GM12878 (cell line): Measurements from ENCODE around the gene RHBDD1. TPM values are rescaled to one million over a fixed set of nuclear protein-coding genes. Genes with fewer than 3 reads are reported as not detected.

Experiments used
- BACH1 ChIP-seq: fragments of 450-650 bp; IDR thresholded peaks from 2 replicates; pipeline ENCODE4 v1.6.1; 2017; ENCODE audit warnings: mild to moderate bottlenecking, borderline replicate concordance
- BHLHE40 ChIP-seq, 2 experiments: fragments of 450-650 bp in 1 of 2; IDR thresholded peaks; 2 replicates each; pipeline ENCODE4 v1.6.1; 2011 to 2017; ENCODE audit warnings: low read depth in 2 of 2, borderline replicate concordance in 1 of 2, improper control_type of control experiment in 1 of 2, low read length in 1 of 2, mild to moderate bottlenecking in 1 of 2
- CHD1 ChIP-seq: IDR thresholded peaks from 2 replicates; pipeline ENCODE4 v1.6.1; 2012; ENCODE audit warnings: low read depth, low read length, improper control_type of control experiment
- CHD4 ChIP-seq: fragments of 200-600 bp; sonication (generic); IDR thresholded peaks from 2 replicates; pipeline ENCODE4 v1.6.1; 2016; ENCODE audit warnings: mild to moderate bottlenecking
- CREM ChIP-seq: IDR thresholded peaks from 2 replicates; pipeline ENCODE4 v1.6.1; 2014; ENCODE audit warnings: antibody characterized with exemption, low read depth
- HCFC1 ChIP-seq: fragments of 150-350 bp; IDR thresholded peaks from 2 replicates; pipeline ENCODE4 v1.6.1; 2014; ENCODE audit warnings: low read length
- HDAC6 ChIP-seq: fragments of 200-600 bp; sonication (generic); IDR thresholded peaks from one replicate; pipeline ENCODE4 v1.8.0; 2017; ENCODE audit warnings: antibody characterized with exemption; ENCODE audit not compliant: unreplicated experiment
- JUNB ChIP-seq: IDR thresholded peaks from 2 replicates; pipeline ENCODE4 v1.6.1; 2016; ENCODE audit warnings: antibody characterized with exemption, mild to moderate bottlenecking
- NBN ChIP-seq: fragments of 450-650 bp; IDR thresholded peaks from 2 replicates; pipeline ENCODE4 v1.6.1; 2016
- PML ChIP-seq: IDR thresholded peaks from 2 replicates; pipeline ENCODE4 v1.6.1; 2012; ENCODE audit warnings: low read length, inconsistent platforms
- POLR2AphosphoS5 ChIP-seq: IDR thresholded peaks from 2 replicates; pipeline ENCODE4 v1.6.1; 2011; ENCODE audit warnings: mild to moderate bottlenecking, low read length, inconsistent platforms
- RB1 ChIP-seq: fragments of 450-650 bp; formaldehyde crosslinking; IDR thresholded peaks from 2 replicates; pipeline ENCODE4 v1.6.1; 2017; ENCODE audit warnings: mild to moderate bottlenecking, borderline replicate concordance
- RCOR1 ChIP-seq: conservative IDR thresholded peaks from 2 replicates; pipeline ENCODE4 v1.6.1; 2012; ENCODE audit warnings: low read depth, low read length, improper control_type of control experiment
- RELA ChIP-seq: fragments of 450-650 bp; IDR thresholded peaks from 2 replicates; pipeline ENCODE4 v1.8.0; 2014; ENCODE audit warnings: borderline replicate concordance; ENCODE audit not compliant: partially characterized antibody
- TCF7 ChIP-seq: IDR thresholded peaks from 2 replicates; pipeline ENCODE4 v1.6.1; 2014; ENCODE audit warnings: antibody characterized with exemption, borderline replicate concordance
- YY1 ChIP-seq: IDR thresholded peaks from 2 replicates; pipeline ENCODE4 v1.6.1; 2011; ENCODE audit warnings: low read depth, mild to moderate bottlenecking, low read length
- ZNF274 ChIP-seq: IDR thresholded peaks from one replicate; pipeline ENCODE4 v1.8.0; 2011; ENCODE audit not compliant: insufficient read length, insufficient read depth
- ZSCAN29 ChIP-seq: fragments of 450-650 bp; IDR thresholded peaks from 2 replicates; pipeline ENCODE4 v1.6.1; 2017; ENCODE audit warnings: mild to moderate bottlenecking, moderate library complexity
- polyA plus RNA-seq, 11 experiments: library from polyadenylated mRNA; depleted of rRNA in 4 of 11; unstranded in 6 of 11; stranded (reverse) in 5 of 11; fragments of >200 nt; fragmentation: Nextera tagmentation in 4 of 11; fragmentation: Illumina TruSeq in 1 of 11; extraction: Ambion mirVana in 4 of 11; extraction: Trizol in 1 of 11; gene quantifications; 1 replicate in 1 of 11; 2 replicates in 10 of 11; pipeline versions ENCODE4 v1.2.1 to v1.2.3, GENCODE V29; 2011 to 2016; ENCODE audit warnings: inconsistent platforms in 2 of 11, missing spikeins in 2 of 11, low read depth in 1 of 11
- total RNA-seq, 4 experiments: library from RNA; depleted of rRNA in 3 of 4; stranded (reverse); fragments of >200 nt in 3 of 4; fragmentation: Illumina TruSeq in 1 of 4; extraction: Trizol in 1 of 4; gene quantifications; 2 replicates each; pipeline versions ENCODE4 v1.2.1 to v1.2.3, GENCODE V29; 2013 to 2021
- TF ChIP-seq, protein P1 (sequence below): IDR thresholded peaks from 2 replicates; pipeline ENCODE4 v1.6.1; 2012; ENCODE audit warnings: improper control_type of control experiment, low read depth, low read length; ENCODE audit not compliant: insufficient replicate concordance
- TF ChIP-seq, protein P2 (sequence below): IDR thresholded peaks from 2 replicates; pipeline ENCODE4 v1.6.1; 2012; ENCODE audit warnings: mild to moderate bottlenecking, low read depth, low read length
- TF ChIP-seq, protein P3 (sequence below): fragments of 450-650 bp; IDR thresholded peaks from 2 replicates; pipeline ENCODE4 v1.6.1; 2017; ENCODE audit warnings: borderline replicate concordance

Gene RHBDD1
- total and polyA plus RNA-seq, 10 of the 15 experiments (the other 5 are each of a cell fraction or from before 2014, with no cell fraction given): 7.1 to 36.4 (median 14.7) TPM

DNA sequence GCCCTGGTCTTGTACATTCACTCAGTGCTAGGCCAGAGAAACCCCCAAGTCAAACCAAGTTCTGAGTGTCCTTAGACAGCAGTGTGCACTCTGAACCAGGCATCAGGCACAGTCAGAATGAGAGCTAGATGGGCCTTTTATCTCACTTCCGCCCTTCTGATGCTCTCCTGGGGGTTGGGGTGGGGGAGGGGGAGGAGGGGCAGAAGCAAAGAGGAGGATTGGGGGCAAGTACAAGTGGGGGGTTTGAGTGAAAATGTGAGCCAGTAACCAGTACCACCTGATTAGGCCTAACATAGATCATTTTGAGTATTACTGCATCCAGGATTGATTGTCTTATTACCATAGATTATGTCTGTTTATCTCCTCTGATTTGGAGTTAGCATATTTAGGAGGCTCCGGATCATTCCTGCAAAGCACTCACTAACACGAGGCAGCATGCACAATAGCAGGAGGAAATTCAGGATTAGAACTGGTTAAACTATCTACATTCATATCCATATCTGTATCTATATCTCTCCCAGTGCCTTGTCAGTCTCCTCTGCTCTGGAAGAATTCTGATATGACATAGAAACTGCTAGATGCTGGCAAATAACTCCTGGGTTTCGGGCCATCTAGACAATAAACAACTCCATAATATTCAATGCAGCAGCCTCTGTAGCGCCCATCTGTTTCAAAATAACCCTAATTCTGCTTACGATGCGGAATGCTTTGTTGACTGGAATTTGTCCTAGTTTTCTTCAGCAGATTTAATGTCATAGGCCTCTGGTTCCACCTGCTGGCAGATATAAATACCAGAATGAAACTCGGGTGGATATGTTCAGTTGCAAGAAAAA, 149.1 kb downstream of the RHBDD1 start (continued):
- TF ChIP-seq, protein P1, sequence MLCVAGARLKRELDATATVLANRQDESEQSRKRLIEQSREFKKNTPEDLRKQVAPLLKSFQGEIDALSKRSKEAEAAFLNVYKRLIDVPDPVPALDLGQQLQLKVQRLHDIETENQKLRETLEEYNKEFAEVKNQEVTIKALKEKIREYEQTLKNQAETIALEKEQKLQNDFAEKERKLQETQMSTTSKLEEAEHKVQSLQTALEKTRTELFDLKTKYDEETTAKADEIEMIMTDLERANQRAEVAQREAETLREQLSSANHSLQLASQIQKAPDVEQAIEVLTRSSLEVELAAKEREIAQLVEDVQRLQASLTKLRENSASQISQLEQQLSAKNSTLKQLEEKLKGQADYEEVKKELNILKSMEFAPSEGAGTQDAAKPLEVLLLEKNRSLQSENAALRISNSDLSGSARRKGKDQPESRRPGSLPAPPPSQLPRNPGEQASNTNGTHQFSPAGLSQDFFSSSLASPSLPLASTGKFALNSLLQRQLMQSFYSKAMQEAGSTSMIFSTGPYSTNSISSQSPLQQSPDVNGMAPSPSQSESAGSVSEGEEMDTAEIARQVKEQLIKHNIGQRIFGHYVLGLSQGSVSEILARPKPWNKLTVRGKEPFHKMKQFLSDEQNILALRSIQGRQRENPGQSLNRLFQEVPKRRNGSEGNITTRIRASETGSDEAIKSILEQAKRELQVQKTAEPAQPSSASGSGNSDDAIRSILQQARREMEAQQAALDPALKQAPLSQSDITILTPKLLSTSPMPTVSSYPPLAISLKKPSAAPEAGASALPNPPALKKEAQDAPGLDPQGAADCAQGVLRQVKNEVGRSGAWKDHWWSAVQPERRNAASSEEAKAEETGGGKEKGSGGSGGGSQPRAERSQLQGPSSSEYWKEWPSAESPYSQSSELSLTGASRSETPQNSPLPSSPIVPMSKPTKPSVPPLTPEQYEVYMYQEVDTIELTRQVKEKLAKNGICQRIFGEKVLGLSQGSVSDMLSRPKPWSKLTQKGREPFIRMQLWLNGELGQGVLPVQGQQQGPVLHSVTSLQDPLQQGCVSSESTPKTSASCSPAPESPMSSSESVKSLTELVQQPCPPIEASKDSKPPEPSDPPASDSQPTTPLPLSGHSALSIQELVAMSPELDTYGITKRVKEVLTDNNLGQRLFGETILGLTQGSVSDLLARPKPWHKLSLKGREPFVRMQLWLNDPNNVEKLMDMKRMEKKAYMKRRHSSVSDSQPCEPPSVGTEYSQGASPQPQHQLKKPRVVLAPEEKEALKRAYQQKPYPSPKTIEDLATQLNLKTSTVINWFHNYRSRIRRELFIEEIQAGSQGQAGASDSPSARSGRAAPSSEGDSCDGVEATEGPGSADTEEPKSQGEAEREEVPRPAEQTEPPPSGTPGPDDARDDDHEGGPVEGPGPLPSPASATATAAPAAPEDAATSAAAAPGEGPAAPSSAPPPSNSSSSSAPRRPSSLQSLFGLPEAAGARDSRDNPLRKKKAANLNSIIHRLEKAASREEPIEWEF: no peak
- no peak for TF ChIP-seq POLR2AphosphoS5
- no peak for TF ChIP-seq CHD4
- TF ChIP-seq RELA: no peak
- TF ChIP-seq NBN: no peak
- TF ChIP-seq CHD1: no peak
- no peak for TF ChIP-seq RCOR1
- TF ChIP-seq, protein P2, sequence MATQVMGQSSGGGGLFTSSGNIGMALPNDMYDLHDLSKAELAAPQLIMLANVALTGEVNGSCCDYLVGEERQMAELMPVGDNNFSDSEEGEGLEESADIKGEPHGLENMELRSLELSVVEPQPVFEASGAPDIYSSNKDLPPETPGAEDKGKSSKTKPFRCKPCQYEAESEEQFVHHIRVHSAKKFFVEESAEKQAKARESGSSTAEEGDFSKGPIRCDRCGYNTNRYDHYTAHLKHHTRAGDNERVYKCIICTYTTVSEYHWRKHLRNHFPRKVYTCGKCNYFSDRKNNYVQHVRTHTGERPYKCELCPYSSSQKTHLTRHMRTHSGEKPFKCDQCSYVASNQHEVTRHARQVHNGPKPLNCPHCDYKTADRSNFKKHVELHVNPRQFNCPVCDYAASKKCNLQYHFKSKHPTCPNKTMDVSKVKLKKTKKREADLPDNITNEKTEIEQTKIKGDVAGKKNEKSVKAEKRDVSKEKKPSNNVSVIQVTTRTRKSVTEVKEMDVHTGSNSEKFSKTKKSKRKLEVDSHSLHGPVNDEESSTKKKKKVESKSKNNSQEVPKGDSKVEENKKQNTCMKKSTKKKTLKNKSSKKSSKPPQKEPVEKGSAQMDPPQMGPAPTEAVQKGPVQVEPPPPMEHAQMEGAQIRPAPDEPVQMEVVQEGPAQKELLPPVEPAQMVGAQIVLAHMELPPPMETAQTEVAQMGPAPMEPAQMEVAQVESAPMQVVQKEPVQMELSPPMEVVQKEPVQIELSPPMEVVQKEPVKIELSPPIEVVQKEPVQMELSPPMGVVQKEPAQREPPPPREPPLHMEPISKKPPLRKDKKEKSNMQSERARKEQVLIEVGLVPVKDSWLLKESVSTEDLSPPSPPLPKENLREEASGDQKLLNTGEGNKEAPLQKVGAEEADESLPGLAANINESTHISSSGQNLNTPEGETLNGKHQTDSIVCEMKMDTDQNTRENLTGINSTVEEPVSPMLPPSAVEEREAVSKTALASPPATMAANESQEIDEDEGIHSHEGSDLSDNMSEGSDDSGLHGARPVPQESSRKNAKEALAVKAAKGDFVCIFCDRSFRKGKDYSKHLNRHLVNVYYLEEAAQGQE: no peak
- TF ChIP-seq RB1: no peak
- no peak for TF ChIP-seq HCFC1
- TF ChIP-seq ZSCAN29: no peak
- no peak for TF ChIP-seq BACH1
- TF ChIP-seq ZNF274: no peak
- TF ChIP-seq TCF7: peak; percentile 94
- TF ChIP-seq, protein P3, sequence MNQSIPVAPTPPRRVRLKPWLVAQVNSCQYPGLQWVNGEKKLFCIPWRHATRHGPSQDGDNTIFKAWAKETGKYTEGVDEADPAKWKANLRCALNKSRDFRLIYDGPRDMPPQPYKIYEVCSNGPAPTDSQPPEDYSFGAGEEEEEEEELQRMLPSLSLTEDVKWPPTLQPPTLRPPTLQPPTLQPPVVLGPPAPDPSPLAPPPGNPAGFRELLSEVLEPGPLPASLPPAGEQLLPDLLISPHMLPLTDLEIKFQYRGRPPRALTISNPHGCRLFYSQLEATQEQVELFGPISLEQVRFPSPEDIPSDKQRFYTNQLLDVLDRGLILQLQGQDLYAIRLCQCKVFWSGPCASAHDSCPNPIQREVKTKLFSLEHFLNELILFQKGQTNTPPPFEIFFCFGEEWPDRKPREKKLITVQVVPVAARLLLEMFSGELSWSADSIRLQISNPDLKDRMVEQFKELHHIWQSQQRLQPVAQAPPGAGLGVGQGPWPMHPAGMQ: no peak
- TF ChIP-seq PML: no peak
- TF ChIP-seq JUNB: peak; percentile 88
- TF ChIP-seq YY1: peak; percentile 28; the same call in 1 of the 2 replicates
- no peak for TF ChIP-seq HDAC6
- TF ChIP-seq BHLHE40 (IDR thresholded peaks at IDR 0.05; ENCODE audit: borderline replicate concordance in 1 of 2, low read depth in 2 of 2, low read length in 1 of 2): no peak
- TF ChIP-seq CREM: peak; percentile 42; the same call in 1 of the 2 replicates
